Islet precursor cell (in vitro differentiated cells): ENCODE data around the gene ACO1.
"Not testable (repeated sequence)": the region's sequence is repeated elsewhere in the genome, so short reads cannot be mapped to it uniquely, and the experiment has no call there.

ENCODE experiments used
- DNase-seq: peaks from one replicate; pipeline ENCODE4 v3.0.0-alpha.2; 2018

Gene ACO1

DNA sequence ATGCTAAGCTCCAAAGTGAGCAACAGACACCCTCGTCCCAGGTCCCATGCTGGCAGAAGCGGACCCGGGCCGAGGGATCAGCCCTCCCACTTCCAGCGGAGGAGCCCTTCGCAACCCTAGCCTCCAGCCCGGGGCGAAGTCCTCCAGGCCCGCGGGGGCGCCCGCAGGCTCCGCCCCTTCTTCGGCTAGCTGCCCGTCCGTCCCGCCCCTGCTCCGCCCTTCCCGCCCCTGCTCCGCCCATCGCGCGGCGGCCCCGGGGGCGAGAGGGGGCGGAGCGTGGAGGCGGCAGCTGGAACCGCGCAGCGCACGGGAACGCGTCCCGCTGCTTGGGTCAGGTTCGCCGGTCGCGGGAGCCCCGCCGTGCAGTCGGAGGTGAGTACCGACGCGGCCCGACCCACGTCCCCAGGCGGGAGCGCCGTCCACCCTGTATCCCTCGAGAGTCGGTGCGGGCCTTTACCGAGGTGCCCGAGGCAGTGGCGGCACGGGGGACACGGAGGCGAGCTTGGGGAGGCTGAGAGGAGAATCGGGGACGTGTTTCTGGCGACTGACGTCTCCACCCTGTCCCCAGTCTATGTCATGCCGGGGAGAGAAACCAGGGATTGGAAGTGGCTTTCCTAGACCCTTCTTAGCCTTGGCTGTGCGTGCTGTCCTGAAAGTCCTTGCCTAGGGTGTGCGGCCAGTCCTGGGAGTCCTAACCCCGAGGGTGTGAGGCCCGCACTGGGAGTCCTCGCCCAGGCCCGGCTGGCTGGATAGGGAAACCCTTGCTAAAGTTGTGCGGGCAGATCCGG, at the start of gene ACO1:
ACO1 (plus strand) TSS at position 280 of the 788 bp plus-strand sequence. CDS start 20,864 bp downstream, outside the sequence.
- DNase-seq = peak; percentile 93

DNA sequence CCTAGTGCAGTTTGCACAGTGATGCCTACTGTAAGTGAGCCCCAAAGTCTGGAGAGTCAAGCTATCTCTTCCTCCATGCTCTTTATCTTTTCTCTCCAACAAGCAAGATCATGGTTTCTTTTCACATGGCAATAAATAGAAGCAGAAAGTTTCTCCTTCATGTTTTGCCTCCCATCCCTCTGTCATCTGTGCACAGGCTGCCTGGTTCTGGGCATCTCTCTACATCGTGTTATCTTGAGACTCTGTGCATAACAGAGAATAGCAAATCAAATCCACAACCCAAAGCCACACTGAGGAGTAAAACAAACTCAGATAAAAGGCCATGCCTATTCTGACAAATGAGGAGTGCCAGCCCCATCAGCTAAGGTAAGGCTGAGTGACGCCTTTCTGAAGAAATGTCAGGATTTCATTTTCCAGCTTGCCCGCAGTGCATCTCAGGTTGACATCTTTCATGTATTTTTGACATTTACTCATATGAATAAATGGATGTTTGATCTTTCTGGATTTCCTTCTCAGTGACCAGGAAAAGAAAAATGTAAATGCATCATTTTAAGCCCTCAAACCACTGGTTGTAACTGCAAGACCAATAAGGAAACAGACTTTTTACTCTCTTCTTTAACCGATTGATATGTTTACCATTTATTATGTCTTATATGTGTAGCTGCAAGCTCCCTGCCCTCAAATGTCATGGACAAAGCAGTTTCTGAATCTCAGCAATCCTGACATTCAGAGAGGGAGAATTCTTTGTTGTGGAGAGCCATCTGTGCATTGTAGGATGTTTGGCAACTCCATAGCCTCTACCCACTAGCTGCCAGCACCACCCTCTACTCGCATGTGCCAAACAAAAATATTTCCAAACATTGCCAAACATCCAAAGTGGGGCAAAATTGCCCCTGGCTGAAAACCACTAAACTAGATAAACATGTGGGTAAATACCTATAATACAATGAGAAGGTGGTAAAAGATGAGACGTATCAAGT, 49.2 kb upstream of the ACO1 start:
- DNase-seq = no peak

DNA sequence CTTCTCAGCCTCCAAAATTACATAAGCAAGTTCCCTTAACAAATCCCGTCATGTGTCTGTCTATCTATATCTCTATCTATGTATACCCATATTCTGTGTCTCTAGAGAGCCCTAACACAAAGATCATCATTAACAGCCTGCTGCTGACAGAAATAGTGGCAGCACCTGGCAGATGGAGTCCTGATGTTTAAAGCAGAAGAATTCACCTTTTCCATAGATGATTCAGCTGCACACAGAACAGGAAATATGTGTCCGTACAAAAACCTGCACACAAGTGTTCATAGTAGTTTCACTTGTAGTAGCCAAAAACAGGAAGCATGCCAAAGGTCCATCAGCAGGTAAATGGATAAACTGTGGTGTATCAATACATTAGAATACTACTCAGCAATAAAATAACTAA, 45.0 kb upstream of the ACO1 start:
- no peak for DNase-seq

DNA sequence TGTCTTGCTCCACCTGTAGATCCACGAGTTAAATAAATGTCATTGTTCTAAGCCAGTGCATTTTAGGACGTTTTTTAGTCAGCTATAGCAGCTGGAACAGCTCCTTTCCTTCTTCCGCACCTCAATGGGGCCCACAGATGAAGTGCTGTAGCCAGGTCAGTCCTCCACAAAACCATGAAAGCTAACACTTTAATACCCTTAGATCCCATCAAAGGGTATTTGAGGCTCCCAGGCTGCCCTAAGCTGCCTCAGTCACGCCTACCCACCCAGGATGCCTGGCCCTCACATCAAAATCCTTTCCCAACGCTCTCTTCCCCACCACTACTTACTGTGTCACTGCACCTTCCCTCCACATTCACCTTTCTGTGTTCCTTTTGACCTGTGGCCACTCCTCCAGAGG, 44.1 kb upstream of the ACO1 start:
- no peak for DNase-seq

DNA sequence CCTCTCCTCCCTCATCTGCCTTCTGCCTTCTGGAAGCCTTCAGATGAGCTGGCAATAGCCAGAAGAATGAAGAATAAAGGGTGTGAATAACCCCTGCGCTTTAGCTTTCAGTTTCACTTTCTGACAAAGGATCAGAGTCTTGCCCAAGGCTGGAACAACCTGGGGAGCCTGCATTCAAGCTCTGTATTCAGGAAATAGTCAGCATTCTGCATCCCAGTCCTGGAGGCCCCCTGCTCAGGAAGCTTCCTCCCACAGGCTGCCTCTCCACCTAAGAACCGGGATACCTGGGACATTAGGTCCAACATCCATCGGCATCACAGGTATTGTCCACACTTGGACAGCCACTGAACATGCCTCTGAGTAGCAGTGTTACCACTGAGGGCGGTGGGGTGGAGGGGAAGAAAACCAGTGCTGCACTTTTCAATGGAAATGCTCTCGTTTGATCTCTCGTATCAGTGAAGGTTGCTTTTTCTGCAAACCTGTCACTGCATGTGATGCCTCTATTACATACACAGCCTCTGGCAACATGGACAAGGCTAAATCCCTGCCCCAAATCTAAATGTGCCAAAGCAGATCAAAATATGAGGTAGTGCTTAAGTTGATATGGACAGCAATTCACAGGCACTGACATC, 39.8 kb upstream of the ACO1 start:
- DNase-seq = no peak

DNA sequence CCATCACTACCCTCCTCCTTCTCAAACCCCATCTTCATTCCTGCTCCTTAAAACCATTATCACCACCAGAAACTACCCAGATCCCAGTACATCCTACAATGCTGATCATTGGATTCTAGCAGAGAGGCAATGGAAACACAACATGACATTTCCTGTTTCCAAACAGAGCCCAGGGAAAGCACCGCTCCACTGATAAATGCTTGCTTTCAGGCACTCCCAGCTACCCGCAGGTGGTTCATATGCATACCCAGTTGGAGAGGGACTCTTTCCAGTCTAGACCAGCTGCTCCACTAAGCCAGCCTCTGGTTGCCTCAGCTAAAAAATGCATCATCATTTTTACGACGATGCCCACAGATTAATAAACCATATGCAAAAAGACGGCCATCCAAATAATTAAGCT, 39.2 kb upstream of the ACO1 start:
- DNase-seq = no peak

DNA sequence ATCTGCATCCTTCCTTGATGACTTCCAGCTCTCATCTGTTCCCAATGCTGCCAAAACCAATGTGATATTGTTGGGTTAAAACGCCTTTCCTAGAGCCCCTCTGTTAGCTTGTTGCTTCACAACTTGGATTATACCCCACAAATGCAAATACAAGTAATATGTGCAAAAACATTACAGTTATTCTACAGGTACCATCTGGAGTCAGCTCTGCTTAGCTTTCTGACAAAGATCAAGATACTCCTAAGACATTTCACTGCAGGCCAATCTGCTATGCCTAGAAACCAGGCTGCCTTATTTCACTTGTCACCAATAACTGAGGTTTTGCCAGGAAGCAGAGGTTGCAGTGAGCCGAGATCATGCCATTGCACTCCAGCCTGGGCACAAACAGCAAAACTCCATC, 36.9 kb upstream of the ACO1 start:
- DNase-seq = no peak

DNA sequence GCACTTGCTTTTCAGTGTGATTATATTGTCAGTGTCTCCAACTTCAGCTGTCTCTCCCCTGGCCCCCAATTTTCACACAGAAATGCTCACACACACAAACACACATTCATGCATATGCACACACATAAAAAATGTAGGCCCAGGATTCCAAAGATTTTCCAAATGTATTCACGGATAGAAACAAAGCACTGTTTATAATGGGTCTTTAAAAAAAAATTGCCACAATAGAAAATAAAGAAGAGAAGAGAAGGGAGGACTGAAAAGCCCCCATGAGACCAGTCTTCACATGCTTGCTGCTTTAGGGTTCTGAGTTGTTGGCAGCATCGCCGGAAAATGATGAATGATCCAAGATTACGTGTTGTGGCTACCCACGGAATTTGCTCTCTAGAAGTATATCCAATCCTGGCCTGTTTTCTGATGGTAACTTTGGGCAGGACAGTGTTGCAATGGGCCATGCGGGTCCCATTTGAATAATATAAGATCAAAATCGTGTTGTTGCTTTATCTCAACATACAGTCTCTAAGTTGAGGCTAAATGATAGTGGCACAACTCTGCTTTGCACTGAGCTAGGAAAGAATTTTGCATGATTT, 36.2 kb upstream of the ACO1 start:
- DNase-seq = no peak

DNA sequence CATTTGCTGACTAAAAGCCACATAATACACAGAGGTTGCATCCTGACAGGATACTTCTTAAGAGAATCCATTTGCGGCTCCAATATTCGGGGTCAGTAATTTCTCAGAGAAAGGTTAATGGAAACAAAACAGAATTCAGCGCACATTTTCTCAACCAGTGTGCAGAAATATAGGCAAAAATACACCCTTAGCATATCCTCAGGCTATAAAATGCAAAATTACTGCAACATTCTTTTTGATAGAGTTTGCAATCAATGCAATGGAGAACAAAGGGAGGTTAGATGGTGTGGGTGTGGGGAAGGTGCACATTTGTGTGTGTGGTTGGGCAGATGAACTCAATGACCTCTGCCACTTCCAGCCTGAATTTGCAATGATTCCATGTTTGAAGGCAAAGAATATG, 35.4 kb upstream of the ACO1 start:
- DNase-seq = no peak

DNA sequence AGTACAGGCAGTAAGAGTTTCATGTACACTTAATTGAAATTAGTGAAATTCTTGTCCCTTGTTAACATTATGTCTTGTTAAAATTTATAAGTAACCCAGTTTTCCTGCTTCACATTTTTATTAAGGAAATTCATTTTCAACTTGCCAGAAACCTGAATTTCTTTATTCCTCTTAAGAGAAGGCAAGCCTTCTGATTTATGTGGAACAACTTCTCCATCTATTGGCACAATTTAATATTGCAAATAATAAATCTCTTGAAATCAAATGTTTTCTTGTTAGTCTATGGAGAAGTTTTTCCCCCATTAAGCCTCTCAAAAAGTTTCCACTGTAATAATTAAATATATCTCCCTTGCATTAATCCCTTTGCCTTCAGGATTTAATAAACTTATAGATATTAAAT, 33.8 kb upstream of the ACO1 start:
- DNase-seq = no peak

DNA sequence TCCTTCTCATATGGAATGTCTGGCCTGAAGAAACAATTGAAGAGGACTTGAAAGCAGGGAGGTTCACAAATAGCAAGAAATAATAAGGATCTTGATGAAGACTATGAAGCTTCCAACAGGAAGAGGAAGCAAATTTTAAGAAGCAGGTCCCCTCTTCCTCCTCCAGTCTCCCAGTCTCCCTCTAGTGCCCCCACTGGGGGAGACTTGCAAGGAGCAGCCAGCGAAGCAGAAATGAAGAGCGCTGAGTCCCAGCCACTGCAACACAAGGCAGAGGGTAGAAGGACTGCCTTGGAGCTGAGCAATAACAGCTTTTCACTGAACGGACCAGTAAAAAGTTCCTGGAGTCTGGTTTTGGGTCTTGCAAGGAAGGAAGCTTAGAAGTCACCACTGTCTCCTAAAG, 32.6 kb upstream of the ACO1 start:
- DNase-seq = peak; percentile 66

DNA sequence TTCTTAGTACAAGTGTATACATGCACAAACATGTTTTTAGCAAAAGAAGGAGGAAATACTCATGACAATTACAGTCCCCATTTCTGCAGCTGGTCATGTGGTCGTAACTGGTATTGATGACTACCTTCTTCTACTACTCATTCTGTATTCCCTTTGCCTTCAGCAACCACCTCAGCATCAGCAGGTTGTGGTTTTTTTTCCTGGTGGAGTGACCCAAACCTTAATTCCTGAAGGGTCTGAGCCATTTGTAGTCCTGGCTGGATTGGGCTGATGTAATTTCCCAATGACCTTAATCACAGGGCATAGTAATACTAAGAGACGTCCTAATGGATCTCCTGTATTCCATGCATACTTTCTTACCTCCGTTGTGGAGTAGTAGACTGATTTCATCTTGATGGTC, 31.0 kb upstream of the ACO1 start:
- DNase-seq = not testable (repeated sequence)

DNA sequence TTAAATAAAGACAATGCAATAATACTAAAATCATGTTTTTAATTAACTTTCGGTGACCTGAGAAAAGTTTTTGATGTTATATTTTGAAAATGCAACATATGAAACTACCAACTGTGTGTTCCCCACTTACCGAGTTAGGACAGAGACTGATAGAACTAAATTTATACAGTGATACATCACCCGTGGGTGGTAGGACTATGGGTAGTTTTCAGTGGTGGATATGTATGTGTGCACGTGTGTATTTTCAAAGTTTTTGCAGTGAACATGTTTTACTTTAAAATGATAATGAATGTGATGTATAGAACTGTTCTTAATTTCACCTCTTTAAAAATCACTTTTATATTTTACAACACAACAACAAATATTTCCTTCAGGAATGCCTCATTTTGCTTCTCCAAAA, 25.0 kb upstream of the ACO1 start:
- DNase-seq = no peak

DNA sequence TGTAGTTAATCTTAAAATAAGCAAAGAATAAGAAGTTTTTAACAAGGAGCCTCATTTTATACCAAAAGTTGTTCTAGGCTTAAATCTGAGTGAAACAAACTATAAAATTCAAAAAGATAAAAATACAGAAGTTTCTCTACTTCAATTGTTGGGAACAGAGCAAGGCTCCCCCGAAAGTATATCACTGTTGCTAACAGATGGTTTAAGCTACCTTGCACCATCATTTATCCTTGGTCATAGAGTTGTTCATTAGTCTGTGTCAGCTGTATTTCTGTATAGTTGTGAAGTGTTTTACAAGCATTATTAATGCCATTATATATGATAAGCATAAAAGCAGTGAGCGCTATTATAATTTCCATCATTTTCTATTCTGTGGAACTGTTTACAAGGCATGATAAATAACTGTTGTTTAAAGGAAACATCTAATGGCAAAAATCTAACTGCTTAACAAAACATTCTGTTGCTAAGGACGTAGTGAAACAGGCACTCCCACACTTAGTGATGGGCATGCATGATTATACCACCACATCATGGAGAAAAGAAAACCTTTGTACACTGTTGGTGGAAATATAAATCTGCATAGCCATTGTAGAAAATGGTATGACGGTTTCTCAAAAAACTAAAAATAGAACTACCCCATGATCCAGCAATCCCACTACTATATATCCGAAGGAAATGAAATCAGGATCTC, 23.3 kb upstream of the ACO1 start:
- DNase-seq = no peak

DNA sequence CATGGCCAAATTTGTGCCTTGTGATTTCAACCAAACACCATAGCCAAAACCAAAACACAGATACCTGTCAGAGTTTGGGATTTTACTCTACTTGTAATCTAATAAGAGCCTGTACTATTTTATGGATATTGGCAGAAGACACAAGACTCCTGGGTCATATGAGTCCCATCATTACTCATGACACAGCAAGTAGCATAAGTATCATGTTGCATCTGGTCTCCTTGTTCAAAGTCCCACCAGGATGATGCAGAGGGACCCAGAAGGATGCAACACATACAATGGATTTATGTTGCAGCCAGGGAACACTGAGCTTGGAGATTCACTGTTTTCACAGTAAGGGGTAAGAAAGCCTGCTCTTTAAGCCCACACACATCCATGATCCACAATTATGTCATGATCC, 13.2 kb upstream of the ACO1 start:
- no peak for DNase-seq

DNA sequence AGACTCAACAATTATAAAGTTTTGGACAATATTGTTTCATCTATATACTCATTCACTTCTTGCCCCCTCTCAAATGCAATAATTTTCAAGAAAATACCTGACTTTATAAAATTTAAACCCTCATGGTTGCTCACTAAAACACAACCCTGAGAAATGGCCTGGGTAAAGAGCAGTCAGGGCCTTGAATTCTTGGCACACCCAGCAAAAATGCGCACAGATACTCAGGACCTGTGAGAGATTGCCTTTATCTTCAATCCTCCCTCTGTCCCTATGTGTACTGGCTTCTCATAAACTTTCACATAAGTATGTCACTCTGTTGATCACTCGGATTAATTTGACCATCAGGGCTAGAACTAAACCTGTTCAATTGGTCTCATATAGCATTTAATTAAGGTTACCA, 12.8 kb upstream of the ACO1 start:
- DNase-seq = no peak

DNA sequence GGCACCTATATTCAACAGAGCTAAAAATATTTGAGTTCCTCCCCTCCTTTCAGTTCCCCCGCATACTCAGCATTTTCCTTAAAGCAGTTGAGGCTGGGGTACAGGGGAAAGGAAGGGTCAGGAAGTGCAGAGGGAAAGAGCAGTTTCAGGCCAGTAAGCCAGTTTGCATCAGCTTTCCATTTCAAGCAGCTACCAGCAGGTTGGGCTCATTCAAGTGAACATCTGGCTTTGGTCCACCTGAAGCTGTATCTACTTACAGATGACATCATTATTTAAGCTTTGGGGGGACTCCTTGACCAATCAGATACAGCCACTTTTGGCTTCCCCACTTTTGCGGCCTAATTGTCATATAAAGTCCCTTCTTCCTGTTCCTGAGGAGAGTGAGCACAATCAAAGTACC, 8.2 kb upstream of the ACO1 start:
- no peak for DNase-seq

DNA sequence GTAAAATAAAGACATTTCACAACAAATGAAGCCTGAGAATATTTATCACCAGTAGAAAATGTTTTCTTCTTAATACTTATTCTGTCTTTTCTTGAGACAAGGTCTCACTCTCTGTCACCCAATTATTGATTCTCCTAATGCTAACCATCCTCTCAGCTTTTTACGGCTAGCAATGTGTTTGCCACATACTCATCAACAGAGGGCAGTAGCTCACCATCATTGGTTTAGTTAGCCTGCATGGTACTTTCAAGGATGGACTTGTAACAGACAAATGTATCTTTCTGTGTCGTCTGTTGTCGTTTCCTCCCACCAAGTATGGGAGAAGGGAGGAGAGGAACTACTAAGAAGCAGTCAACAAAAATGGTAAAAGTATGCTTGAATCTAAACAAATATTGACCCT, 5.9 kb upstream of the ACO1 start:
- peak; percentile 64 for DNase-seq

DNA sequence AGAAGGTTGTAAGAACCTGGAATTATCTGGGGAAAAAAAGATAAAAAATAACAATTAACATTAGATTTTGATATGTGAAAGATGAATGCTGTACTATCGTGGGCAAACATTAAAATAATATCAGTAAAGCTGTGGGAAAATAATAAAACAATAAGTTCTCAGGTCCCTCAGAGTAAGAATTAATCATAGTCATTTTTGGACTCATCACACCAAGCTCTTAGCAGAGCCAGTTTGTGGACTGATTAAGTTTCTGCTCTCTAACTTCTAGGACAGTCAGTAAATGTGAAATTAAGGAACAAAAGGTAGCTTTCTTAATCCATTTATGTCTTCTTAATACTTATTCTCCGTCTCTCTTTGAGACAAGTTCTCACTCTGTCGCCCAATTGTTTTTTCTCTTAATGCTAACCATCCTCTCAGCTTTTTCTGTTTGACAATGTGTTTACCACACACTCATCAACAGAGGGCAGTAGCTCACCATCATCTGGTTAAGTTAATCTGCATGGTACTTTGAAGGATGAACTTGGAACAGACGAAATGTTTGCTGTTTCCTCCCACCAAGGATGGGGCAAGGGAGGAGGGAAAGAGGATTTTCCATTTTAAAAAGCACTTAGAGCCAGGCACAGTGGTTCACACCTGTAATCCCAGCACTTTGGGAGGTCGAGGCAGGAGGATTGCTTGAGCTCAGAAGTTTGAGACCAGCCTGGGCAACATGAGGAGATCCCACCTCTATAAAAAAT, 5.3 kb upstream of the ACO1 start:
- DNase-seq = peak; percentile 65

DNA sequence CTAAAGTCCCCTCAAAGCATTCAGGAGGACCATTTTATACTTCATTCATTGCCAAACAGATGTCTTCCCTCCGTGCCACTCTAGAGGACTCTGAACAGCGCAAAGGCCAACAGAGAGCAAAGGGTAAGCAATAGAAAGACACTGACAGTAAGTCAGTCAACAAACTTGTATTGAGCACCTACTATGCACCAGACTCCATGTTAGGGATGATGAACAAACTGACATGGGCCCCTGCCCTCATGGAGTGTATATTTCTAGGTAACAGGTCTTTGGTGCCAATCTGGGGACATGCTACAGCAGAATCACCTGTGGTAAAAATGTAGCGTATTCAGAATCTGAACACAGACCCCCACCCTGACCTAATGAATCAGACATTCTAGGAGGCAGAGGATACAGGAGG, 3.5 kb upstream of the ACO1 start:
- DNase-seq = no peak

DNA sequence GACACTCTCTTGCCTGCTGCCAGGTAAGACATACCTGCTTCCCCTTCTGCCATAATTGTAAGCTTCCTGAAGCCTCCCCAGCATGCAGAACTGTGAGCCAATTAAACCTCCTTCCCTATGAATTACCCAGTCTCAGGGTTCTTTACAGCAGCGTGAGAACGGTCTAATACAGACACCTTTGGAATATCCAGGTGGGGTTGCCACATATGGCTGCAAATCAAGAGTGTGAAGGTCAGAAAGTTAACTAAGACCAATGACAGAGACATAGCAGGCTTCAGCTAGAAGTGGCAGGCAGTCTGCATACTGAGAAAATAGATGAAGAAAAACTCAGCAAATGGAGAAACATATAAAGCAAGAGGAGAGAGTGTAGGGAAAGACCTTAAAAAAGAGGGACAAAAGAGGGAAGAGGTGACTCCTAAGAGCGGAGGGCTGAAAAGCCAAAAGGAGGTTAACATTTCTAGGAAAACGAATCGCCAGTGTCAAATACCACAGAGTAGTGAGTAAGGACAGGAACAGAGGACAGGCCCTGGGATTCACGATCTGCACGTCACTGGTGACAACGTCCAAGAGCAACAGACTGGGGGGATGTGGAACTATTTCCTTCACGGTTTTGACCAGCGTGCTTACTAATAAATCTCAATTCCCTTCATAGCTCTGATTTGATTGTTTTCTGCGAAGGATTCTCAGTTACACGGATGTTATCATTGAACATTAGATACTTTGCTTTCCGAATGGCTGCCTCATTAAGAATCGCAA, 1.7 kb upstream of the ACO1 start:
- DNase-seq = no peak
